K562 (cell line): ENCODE measurements around the gene FLVCR2. TPM values are rescaled to one million over a fixed set of nuclear protein-coding genes. Genes with fewer than 3 reads are reported as not detected.

ENCODE experiments used
- ATAC-seq: fragments of 200-7000 bp; cut with Tn5 transposase; 3 replicates; pipeline ENCODE4 v1.9.1; 2020; ENCODE audit warnings: moderate library complexity
- BruUV-seq: library from RNA; stranded (reverse); fragments of 400-500 nt; replicated peaks from 2 replicates; lab custom pipeline; 2021; lab: Mats Ljungman, UMichigan
- CTCF ChIA-PET: fragments of 300-600 bp; formaldehyde crosslinking; extraction: SDS; loops from one replicate; lab custom pipeline; 2021; ENCODE audit warnings: low intra/inter-chr PET ratio; lab: Yijun Ruan, JAX
- POLR2A ChIA-PET: fragments of 300-600, 350-650 bp; sonication (Branson Sonifier 250); formaldehyde crosslinking; extraction: SDS; loops from one replicate; lab custom pipeline; 2021; ENCODE audit warnings: antibody characterized with exemption, inconsistent platforms; lab: Yijun Ruan, JAX
- DNase-seq, 4 experiments: peaks; one replicate each; pipeline versions ENCODE4 v3.0.0 to v3.0.0-alpha.2; 2011 to 2018; ENCODE audit warnings: low spot score in 3 of 4, mixed read lengths in 3 of 4; ENCODE audit errors: extremely low read depth in 1 of 4
- FAIRE-seq: peaks from 2 replicates; lab custom pipeline; 2011; peaks lifted over from hg19 to GRCh38; lab: Jason Lieb, UNC
- H2AFZ ChIP-seq: 2 replicates; pipeline ENCODE4 v1.6.0; 2011; ENCODE audit warnings: low read depth, low read length, control low read depth, inconsistent platforms
- H3K27ac ChIP-seq: fragments of 200-600 bp; 3 replicates; pipeline ENCODE4 v1.8.0; 2011; ENCODE audit warnings: low read depth, mild to moderate bottlenecking, control low read depth, inconsistent platforms, low read length, moderate library complexity, mixed read lengths; ENCODE audit errors: extremely low read depth
- H3K27me3 ChIP-seq, 2 experiments: fragments of 300-600 bp in 1 of 2; 2 replicates in 1 of 2; 3 replicates in 1 of 2; pipeline versions ENCODE4 v1.6.0 to v1.8.0; 2011; ENCODE audit warnings: inconsistent platforms in 2 of 2, low read length in 2 of 2, mild to moderate bottlenecking in 1 of 2, mixed read lengths in 1 of 2, moderate library complexity in 1 of 2; ENCODE audit not compliant: control insufficient read depth in 2 of 2, insufficient read depth in 2 of 2
- H3K36me3 ChIP-seq: fragments of 300-600 bp; 3 replicates; pipeline ENCODE4 v1.8.0; 2011; ENCODE audit warnings: mild to moderate bottlenecking, low read length, inconsistent platforms; ENCODE audit not compliant: control insufficient read depth, insufficient read depth
- H3K4me1 ChIP-seq, 2 experiments: fragments of 200-600 bp in 1 of 2; replicated peaks in 1 of 2; 2 replicates in 1 of 2; 3 replicates in 1 of 2; pipeline versions ENCODE4 v1.5.1 to v1.8.0; 2011; ENCODE audit warnings: inconsistent platforms in 2 of 2, low read length in 2 of 2, mild to moderate bottlenecking in 1 of 2, mixed read lengths in 1 of 2, moderate library complexity in 1 of 2; ENCODE audit not compliant: control insufficient read depth in 2 of 2, insufficient read depth in 2 of 2
- H3K4me2 ChIP-seq: 2 replicates; pipeline ENCODE4 v1.6.1; 2011; ENCODE audit warnings: low read length, control low read depth, inconsistent platforms, mixed read lengths; ENCODE audit not compliant: insufficient read depth
- H3K4me3 ChIP-seq: fragments of 200-600 bp; sonication (generic), shearing (Covaris generic); 2 replicates; pipeline ENCODE4 v1.5.1; 2016; ENCODE audit warnings: control low read depth, inconsistent platforms
- H3K79me2 ChIP-seq: fragments of 200-600 bp; 3 replicates; pipeline ENCODE4 v1.8.0; 2011; ENCODE audit warnings: low read length, inconsistent platforms; ENCODE audit not compliant: control insufficient read depth, insufficient read depth
- H3K9ac ChIP-seq, 2 experiments: 2 replicates each; pipeline versions ENCODE4 v1.6.0 to v1.6.1; 2011; ENCODE audit warnings: low read depth in 2 of 2, low read length in 2 of 2, control low read depth in 1 of 2, inconsistent platforms in 1 of 2, mild to moderate bottlenecking in 1 of 2, mixed read lengths in 1 of 2; ENCODE audit not compliant: insufficient read depth in 1 of 2
- H3K9me1 ChIP-seq: one replicate; pipeline ENCODE4 v1.6.0; 2011; ENCODE audit warnings: inconsistent platforms, mild to moderate bottlenecking, low read length, moderate library complexity; ENCODE audit not compliant: control insufficient read depth, insufficient read depth
- H3K9me3 ChIP-seq: replicated peaks from 2 replicates; pipeline ENCODE4 v1.5.1; 2011; ENCODE audit warnings: low read depth, low read length, inconsistent platforms; ENCODE audit not compliant: control insufficient read depth, insufficient read depth
- H4K20me1 ChIP-seq: replicated peaks from 2 replicates; pipeline ENCODE4 v1.6.1; 2011; ENCODE audit warnings: low read length, inconsistent platforms, mixed read lengths; ENCODE audit not compliant: control insufficient read depth, insufficient read depth
- POLR2G ChIP-seq: fragments of 200-400 bp; formaldehyde crosslinking; IDR thresholded peaks from 2 replicates; pipeline ENCODE4 v1.6.1; 2017; ENCODE audit warnings: low read depth, mild to moderate bottlenecking, antibody characterized with exemption, low read length, moderate library complexity
- WGBS: fragments of 100-300 bp; shearing (Covaris generic); methylation state at CpG from one replicate; pipeline ENCODE4 v1.1.6; 2016; ENCODE audit warnings: low coverage, mixed read lengths; ENCODE audit not compliant: insufficient coverage; ENCODE audit errors: missing lambda C conversion rate; 5-methylcytosine and 5-hydroxymethylcytosine counted together
- in situ Hi-C: fragments of 300-500 bp; cut with MboI; formaldehyde crosslinking; loops from 4 replicates; pipeline ENCODE4 v1.15.0; 2018; ENCODE audit warnings: inconsistent platforms, mixed read lengths
- intact Hi-C: fragments of 100-400 bp; cut with micrococcal nuclease; formaldehyde crosslinking; loops from 2 replicates; pipeline ENCODE4 v1.14.2; 2022
- polyA plus RNA-seq, 8 experiments: library from polyadenylated mRNA; depleted of rRNA in 4 of 8; stranded (reverse) in 5 of 8; unstranded in 3 of 8; fragments of >200 nt; fragmentation: Nextera tagmentation in 2 of 8; fragmentation: Illumina TruSeq in 1 of 8; extraction: Ambion mirVana in 2 of 8; extraction: Trizol in 1 of 8; gene quantifications; 2 replicates each; pipeline versions ENCODE4 v1.2.1 to v1.2.3, GENCODE V29; 2011 to 2014; ENCODE audit warnings: inconsistent platforms in 1 of 8, missing spikeins in 1 of 8
- total RNA-seq, 7 experiments: library from RNA; depleted of rRNA in 6 of 7; stranded (reverse); fragments of >200 nt in 6 of 7; fragmentation: Illumina TruSeq in 2 of 7; extraction: Trizol in 2 of 7; gene quantifications; 2 replicates each; pipeline versions ENCODE4 v1.2.1 to v1.2.3, GENCODE V29; 2011 to 2021; ENCODE audit warnings: low replicate concordance in 1 of 7
- TF ChIP-seq, protein P1 (sequence below): fragments of 450-650 bp; formaldehyde crosslinking; conservative IDR thresholded peaks from 2 replicates; pipeline ENCODE4 v1.4.0; 2022; ENCODE audit warnings: mild to moderate bottlenecking, missing genetic modification characterization

Gene FLVCR2
- total and polyA plus RNA-seq, 9 of the 15 experiments (the other 6 are each of a cell fraction or from before 2014, with no cell fraction given) = 1.5 TPM; not detected in 8

DNA sequence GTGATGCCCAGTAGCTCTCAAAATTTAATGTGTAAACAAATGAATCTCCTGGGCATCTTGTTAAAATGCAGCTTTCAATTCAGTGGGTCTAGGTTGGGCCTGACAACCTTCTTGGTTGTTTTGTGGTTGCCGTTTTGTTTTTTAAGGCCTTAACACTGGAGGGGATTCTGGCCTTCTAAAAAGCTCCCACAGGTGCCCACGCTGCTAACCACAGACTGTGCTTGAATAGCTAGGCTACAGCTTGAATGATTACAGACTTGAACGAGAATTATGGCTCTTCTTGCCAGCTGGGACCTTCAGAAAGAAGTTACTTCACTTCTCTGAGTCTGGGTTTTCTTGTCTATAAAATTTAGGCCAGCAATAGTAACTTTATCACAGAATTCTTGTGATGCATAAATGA lies 1.3 kb upstream of the FLVCR2 start:
- POLR2A ChIA-PET = interaction anchor here (0.6 to 1.2 kb wide), 2 partner anchors 77 to 457 kb away, joined by 3 to 4 read pairs; no protein-coding TSS in a partner anchor
- in situ Hi-C loops (loop anchor here (5.0 to 10.0 kb wide), 2 partner anchors 75 to 408 kb away; partner anchors contain the start of genes IFT43 and TGFB3), intact Hi-C loops (loop anchor here (1.0 to 5.0 kb wide), 2 partner anchors 77 to 405 kb away; partner anchors contain the start of gene TGFB3)
- Histone ChIP-seq H3K36me3 (no peaks in the 10 kb centered on the region), H3K79me2 (no peaks in the 10 kb centered on the region), H3K27me3 (peaks cover 6 to 32% of the 10 kb centered on the region in 2 experiments; a peak in 4 of 5 replicates), H3K4me1 (peaks cover 0 to 14% of the 10 kb centered on the region in 2 experiments; a peak in 2 of 5 replicates), H4K20me1 (no peaks in the 10 kb centered on the region), H2AFZ (no peak overlapping the region), H3K9me1 (no peaks in the 10 kb centered on the region), H3K9ac (no peak overlapping the region), H3K27ac (no peak overlapping the region), H3K9me3 (no peaks in the 10 kb centered on the region), H3K4me2 (no peak overlapping the region), H3K4me3 (no peak overlapping the region)
- CTCF ChIA-PET = interaction anchor here (0.6 to 1.8 kb wide), 3 partner anchors 76 to 934 kb away, joined by 3 to 20 read pairs (median 3); no protein-coding TSS in a partner anchor
- FAIRE-seq (no peak), ATAC-seq (no peak), DNase-seq (no peak)
- TF ChIP-seq, protein P1, sequence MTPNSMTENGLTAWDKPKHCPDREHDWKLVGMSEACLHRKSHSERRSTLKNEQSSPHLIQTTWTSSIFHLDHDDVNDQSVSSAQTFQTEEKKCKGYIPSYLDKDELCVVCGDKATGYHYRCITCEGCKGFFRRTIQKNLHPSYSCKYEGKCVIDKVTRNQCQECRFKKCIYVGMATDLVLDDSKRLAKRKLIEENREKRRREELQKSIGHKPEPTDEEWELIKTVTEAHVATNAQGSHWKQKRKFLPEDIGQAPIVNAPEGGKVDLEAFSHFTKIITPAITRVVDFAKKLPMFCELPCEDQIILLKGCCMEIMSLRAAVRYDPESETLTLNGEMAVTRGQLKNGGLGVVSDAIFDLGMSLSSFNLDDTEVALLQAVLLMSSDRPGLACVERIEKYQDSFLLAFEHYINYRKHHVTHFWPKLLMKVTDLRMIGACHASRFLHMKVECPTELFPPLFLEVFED = no peak
- no peak for TF ChIP-seq POLR2G
- WGBS = 5% methylated on average over 3 of the region's 3 CpGs
- no TSS peak for BruUV-seq
